CD4-positive, alpha-beta T cell treated with Interleukin-1 beta for 1 hour (primary cell): ENCODE results near the gene TFF1.

Experiments used
- DNase-seq, 2 donors: peaks; one replicate each; pipeline ENCODE4 v3.0.0-alpha.2; 2020 to 2022

The TFF1 gene

DNA sequence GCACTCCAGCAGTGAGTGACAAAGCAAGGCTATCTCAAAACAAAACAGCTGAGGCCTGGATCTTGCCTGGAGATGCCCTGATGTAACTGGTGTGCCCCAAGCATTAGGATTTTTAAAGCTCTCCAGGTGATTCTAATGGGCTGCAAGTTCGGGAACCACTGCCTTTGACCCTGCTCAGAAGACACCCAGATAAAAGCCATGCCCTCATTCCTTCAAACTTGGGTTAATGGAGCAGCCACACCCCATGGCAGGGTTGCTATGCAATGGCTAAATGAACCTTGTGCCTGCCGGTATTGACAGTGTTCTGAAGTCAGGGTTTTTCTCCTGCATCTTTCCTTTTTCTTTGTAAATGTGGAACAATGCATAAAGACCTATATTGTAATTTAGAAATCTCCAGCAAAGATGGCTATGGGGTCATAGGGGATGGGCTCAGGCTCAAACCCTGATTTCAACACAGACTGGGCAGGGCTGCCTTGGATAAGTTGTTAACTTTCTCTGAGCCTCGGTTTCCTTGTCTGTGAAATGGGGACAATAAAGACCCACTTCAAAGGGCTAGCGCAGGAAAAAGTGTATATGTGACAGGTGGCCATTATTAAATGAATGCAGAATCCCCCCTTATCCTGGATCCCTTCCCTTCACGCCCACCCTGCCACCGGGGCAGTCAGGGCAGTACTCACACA, 51.6 kb downstream of the TFF1 start:
- no peak for DNase-seq

DNA sequence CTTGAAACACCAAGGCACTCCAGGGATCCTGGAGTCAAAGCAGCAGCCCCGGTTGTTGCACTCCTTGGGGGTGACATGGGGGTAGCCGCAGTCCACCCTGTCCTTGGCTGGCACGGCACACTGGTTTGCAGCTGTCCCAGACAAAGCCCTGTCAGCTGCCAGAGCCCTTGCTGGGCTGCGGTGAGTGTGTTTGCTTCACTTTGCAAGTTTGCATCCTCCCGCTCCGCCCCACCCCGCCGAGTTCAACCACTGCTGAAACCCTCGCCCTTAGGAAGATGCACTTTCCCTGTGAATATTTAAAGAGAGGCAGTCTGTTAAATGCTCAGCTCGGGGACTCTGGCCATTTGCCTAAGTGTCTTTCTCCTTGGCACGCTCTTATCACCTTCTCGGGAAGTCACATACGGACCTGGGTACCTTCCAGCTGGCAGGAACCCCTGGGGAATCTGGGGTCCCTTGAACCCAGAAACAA, 52.8 kb downstream of the TFF1 start:
- DNase-seq = no peak

DNA sequence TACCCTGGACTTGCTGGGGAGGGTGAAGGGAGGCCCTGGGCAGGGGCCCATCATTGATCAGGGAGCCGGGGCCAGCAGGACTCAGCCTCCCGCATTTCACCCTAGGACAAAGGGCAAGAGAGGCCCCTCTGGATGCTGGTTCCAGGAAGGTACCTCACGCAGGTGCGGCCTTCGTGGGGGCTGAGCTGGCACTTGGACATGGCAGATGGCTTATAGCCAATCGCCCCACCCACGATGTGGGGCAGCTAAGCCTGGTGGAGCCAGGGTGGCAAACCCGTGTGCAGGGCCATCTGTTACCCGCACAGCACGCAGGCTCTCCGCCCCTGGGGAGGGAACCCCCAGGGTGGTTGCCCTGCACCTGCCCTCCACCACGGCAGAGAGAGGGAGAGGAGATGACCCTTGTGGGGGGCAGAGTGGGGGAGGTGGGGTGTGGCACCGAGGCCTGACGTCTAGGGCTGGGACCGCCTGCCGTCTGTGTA, 53.7 kb downstream of the TFF1 start:
- DNase-seq = no peak
